ENCODE data around the gene ZNF385B.

DNA sequence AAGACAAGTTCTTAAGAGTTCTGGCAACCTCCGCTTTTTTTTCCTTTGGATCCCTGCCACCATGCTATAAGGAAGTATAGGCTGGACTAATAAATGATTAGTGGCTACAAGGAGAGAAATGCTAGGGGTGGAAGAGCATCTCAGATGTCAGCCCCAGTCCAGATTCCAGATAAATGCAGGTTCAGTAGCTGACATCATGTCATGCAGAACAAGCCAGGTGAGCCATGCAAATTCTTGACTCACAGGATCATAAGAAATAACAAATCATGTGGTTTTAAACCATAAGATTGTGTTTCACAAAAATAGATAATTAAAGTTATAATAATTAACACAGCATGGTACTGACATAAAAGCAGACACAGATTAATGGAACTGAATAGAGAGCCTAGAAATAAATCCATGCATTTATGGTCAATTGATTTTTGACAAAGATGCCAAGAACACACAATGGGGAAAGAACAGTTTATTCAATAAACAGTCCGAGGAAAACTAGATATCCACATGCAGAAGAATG lies 443.9 kb downstream of the ZNF385B start:
- TF ChIP-seq, protein P1, sequence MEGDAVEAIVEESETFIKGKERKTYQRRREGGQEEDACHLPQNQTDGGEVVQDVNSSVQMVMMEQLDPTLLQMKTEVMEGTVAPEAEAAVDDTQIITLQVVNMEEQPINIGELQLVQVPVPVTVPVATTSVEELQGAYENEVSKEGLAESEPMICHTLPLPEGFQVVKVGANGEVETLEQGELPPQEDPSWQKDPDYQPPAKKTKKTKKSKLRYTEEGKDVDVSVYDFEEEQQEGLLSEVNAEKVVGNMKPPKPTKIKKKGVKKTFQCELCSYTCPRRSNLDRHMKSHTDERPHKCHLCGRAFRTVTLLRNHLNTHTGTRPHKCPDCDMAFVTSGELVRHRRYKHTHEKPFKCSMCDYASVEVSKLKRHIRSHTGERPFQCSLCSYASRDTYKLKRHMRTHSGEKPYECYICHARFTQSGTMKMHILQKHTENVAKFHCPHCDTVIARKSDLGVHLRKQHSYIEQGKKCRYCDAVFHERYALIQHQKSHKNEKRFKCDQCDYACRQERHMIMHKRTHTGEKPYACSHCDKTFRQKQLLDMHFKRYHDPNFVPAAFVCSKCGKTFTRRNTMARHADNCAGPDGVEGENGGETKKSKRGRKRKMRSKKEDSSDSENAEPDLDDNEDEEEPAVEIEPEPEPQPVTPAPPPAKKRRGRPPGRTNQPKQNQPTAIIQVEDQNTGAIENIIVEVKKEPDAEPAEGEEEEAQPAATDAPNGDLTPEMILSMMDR (IDR thresholded peaks at IDR 0.05), result no peak
- TF ChIP-seq EP300 (IDR thresholded peaks at IDR 0.05), result no peak
- no peak for TF ChIP-seq POLR2A (IDR thresholded peaks at IDR 0.05)

All from ovary (tissue), 3 donors.